ENCODE results near the gene TNK1.

DNA sequence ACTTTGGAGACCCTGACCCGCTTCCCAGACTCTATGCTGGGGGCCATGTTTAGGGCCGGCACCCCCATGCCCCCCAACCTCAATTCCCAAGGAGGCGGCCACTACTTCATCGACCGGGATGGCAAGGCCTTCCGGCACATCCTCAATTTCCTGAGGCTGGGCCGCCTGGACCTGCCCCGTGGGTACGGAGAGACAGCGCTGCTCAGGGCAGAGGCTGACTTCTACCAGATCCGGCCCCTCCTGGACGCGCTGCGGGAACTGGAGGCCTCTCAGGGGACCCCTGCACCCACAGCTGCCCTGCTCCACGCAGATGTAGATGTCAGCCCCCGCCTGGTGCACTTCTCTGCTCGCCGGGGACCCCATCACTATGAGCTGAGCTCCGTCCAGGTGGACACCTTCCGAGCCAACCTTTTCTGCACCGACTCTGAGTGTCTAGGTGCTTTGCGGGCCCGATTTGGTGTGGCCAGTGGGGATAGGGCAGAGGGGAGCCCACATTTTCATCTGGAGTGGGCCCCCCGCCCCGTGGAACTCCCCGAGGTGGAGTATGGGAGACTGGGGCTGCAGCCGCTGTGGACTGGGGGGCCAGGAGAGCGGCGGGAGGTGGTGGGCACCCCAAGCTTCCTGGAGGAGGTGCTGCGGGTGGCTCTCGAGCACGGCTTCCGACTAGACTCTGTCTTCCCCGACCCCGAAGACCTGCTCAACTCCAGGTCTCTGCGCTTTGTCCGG lies 27.8 kb upstream of the TNK1 start:
- TF ChIP-seq, protein P1, sequence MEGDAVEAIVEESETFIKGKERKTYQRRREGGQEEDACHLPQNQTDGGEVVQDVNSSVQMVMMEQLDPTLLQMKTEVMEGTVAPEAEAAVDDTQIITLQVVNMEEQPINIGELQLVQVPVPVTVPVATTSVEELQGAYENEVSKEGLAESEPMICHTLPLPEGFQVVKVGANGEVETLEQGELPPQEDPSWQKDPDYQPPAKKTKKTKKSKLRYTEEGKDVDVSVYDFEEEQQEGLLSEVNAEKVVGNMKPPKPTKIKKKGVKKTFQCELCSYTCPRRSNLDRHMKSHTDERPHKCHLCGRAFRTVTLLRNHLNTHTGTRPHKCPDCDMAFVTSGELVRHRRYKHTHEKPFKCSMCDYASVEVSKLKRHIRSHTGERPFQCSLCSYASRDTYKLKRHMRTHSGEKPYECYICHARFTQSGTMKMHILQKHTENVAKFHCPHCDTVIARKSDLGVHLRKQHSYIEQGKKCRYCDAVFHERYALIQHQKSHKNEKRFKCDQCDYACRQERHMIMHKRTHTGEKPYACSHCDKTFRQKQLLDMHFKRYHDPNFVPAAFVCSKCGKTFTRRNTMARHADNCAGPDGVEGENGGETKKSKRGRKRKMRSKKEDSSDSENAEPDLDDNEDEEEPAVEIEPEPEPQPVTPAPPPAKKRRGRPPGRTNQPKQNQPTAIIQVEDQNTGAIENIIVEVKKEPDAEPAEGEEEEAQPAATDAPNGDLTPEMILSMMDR (IDR thresholded peaks at IDR 0.05), result no peak
- TF ChIP-seq POLR2A (IDR thresholded peaks at IDR 0.05), result no peak

All from upper lobe of left lung (tissue), 4 donors.